Inflammatory macrophage treated with lipopolysaccharide for 4 hours (primary cell): ENCODE data around the gene MLXIPL.
"Not testable (repeated sequence)": the region's sequence is repeated elsewhere in the genome, so short reads cannot be mapped to it uniquely, and the experiment has no call there.

Experiments used
- DNase-seq: peaks from one replicate; pipeline ENCODE4 v3.0.0-alpha.2; 2020

The MLXIPL gene

DNA sequence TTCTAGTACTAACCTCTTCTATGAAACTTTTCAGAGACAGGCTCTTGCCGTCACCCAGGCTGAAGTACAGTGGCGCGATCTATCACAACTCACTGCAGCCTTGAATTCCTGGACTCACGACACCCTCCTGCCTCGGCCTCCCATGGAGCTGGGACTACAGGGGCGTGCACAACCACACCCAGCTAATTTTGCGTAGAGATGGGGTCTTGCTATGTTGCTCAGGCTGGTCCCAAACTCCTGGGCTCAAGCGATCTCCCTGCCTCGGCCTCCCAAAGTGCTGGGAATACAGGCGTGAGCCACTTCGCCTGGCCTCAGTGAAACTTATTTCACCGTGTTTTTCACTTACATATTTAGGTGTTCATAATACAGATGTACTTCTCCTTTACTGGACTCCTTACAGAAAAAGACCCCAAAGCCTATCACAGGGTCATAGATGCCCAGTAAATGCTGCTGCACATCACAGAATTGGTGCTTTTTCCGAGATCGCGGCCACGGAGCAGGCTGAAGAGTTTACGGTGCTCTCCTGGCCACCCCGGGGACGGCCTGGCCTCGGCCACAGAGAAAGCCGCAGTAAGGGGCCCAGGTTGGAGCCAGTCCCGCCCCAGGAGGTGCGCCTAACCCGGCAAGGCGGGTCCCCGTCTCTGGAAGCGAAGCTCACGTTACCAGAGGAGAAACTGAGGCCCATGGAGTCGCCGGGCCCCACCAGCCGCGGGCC lies 46.5 kb downstream of the MLXIPL start:
- no peak for DNase-seq

DNA sequence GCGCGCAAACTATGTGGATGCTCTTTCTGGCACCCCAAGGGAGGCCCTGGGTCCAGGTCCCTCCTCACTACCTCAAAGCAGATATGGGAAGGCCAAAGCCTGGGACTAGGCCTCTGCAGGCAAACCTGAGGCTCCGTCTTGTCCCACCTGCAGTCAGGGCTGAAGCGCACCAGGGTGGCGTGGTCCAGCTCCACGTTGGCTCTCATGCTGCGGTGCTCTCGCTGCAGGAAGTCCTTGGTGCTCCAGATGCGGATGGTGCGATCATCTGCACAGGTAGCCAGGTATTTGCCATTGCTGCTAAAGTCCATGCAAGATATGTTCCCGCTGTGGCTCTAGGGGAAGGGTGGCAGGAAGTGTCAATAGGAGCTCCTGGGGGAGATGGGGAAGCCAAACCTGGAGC lies 50.5 kb downstream of the MLXIPL start:
- DNase-seq, result no peak

DNA sequence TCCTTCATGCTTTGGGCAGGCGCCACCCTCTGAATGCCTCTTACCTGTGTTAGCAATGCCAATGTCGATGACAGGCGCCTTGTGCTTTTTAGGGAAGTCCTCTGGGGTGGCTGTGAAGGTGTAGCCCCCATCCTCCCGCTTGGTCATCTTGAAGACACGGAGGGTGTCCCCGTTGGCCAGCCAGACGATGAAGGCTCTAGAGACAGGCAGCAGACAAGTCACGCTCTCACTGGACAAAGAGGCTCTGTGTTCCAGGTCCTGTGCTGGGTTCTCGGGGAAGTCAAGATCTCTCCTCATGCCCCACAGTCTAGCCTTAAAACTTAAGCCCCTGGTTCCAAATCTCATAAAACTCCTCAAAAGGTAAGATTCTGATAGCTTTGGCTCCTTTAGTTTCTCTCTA lies 51.0 kb downstream of the MLXIPL start:
- no peak for DNase-seq

DNA sequence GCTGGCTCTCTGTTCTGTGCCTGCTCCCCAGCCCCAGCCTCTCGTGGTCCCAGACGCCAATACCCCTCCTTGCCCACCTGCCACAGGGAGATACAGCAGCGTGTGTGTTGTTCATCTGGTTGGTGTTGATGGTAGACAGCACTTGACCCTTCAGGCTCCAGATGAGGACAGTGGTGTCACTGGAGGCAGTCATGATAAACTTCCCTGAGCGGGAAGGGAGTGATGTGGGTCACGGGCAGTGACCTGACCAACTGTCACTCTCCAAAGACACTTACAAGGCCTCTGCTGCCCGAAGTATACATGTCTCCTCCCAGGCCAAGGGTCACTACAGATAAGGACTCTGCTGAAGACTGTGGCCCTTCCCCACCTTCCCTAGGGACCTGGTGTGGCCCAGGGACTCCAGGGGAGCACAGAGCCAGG lies 51.5 kb downstream of the MLXIPL start:
- no peak for DNase-seq

DNA sequence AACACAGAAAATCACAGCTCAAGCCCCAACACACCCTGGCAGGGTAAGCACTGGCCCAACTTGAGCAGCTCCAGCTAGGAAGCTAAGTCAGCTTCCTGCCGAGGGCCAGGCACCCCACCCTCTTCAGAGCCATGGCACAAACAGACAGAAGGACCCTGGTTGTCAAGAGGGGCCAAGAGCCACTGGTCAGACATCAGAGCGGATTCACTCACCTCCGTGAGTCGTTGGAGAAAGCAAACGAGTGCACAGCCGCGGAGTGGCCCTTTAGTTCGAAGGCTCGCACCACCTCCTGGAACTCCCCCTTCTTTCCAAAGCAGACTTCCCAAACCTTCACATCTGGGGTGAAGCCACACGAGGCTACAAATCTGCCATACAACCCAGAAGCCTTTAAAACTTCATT lies 53.3 kb downstream of the MLXIPL start:
- no peak for DNase-seq

DNA sequence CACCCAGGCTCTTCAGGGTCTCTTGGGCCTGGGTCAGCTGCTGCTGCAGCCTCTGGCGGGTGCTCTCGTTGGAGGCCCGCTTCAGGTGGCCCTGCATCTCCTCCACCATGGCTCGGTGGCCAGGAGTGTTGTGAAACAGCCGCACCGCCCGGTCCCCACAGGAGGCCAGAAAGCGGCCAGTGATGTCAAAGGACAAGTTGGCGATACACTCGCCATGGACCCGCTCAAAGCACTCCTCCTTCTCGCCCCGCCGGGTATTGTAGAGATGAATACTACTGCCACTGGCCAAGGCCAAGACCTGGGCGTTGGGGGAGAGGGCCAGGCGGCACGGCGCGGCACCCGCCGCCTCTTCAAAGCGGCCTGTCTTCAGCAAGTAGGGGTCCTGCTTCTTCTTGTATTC lies 53.8 kb downstream of the MLXIPL start:
- DNase-seq, result no peak

DNA sequence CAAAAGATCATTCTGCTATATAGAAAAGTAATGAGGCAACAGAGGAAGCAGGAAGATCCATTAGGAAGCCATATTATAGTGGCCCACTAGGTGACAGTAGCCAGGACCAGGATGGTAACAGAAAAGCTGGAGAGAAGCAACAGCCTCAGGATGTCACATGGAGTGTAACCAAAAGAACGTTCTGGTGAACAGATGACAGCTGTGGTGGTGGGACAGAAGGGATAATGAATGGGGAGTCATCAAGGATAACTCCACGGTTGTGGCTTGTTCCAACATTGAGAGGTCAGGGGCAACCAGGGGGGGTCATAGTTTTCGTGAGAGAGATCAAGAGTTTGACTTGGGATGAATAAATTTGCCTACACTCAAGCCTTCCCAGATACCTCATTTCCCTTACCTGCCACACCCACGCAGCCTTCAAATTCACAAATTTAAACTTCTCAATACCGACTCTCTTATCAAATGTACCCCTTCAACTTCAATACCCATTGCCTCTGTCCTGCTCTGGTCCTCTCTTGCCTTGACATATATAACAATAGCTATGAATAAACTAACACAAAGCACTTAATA lies 55.2 kb downstream of the MLXIPL start:
- DNase-seq, result no peak

DNA sequence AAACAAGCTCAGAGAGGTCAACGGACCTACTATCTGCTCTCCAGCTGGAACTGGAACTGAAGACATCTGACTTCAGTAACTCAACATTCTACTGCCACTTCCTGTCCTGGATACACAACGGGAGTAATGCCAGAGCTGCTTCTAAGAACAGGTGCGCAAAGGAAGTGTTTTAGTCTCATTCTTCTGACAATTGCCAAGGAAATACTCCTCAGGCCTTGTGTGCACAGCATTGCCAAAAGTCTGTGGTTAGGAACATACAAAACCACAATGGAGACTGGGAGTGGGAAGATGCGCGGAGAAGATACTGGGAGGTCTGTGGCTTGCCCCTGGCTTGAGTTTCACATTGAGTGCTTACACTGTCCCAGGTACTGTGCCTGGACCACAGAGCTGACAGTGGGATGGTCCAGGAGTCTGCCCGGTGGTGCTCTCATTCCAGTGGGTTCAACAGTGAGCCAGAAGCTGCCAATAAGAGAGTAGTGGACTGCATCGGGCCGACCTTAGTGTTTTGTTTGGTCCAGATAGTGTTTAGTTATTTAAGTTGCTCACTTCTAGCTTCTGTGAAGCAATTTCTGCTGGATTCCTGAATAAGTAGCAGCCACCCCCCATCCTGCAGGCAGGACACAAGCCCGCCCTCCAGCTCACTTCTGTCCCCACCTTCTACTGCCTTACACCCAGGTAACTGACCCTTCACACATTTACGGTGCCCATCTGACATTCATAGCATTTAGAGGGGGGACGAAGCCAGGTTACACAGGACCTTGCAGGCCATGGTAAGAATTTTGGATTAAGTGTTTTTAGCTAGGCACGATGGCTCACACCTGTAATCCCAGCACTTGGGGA lies 56.3 kb downstream of the MLXIPL start:
- no peak for DNase-seq

DNA sequence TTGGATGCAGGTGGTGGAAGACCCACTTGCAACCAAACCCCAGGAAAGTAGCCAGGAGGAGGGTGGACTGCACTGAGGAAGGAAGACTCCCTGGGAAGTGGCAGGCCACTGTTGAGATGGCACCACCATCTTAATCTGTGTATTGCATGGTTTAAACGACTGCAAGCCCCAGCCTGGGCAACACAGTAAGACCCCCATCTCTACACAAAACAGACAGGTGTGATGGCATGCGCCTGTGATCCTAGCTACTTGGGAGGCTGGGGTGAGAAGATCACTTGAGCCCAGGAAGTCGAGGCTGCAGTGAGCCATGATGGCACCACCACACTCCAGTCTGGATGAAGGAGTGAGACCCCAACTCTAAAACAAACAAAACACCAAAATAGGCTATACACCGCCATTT lies 57.2 kb downstream of the MLXIPL start:
- DNase-seq, result no peak

DNA sequence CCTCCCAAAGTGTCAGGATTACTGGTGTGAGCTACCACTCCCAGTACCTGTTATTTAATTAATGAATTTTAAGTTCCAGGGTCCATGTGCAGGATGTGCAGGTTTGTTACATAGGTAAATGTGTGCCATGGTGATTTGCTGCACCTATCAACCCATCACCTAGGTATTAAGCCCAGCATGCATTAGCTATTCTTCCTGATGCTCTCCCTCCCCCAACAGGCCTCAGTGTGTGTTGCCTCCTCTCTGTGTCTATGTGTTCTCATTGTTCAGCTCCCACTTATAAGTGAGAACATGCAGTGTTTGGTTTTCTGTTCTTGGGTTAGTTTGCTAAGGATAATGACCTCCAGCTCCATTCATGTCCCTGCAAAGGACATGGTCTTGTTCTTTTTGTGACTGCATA lies 57.9 kb downstream of the MLXIPL start:
- not testable (repeated sequence) for DNase-seq

DNA sequence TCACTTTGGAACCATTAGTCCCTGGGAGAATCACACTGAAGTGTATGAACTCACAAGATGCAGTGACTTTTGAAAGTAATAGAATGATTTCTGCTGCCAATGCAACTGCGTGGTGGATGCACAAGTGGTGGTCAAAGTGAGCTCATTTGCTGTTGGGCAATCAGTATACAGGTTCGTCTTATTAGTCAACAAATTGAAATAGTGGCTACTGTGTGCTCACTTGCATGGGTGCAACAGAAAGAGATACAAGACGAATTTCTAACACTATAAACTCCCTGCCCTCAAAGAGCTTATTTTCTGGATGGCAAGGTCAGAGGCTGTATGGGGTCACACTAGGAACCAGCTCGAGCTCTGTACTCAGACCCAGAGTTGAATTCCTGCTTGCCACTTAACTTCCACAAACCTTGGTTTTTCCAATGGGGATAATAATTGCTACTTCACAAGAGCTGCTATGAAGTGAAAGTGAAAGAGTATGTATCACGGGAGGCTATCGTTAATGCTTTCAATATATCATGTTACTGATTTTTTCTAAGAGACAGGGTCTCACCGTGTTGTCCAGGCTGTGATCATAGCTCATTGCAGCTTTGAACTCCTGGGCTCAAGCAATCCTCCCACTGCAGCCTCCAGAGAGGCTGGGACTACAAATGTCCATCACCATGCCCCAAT lies 58.5 kb downstream of the MLXIPL start:
- peak; percentile 60 for DNase-seq

DNA sequence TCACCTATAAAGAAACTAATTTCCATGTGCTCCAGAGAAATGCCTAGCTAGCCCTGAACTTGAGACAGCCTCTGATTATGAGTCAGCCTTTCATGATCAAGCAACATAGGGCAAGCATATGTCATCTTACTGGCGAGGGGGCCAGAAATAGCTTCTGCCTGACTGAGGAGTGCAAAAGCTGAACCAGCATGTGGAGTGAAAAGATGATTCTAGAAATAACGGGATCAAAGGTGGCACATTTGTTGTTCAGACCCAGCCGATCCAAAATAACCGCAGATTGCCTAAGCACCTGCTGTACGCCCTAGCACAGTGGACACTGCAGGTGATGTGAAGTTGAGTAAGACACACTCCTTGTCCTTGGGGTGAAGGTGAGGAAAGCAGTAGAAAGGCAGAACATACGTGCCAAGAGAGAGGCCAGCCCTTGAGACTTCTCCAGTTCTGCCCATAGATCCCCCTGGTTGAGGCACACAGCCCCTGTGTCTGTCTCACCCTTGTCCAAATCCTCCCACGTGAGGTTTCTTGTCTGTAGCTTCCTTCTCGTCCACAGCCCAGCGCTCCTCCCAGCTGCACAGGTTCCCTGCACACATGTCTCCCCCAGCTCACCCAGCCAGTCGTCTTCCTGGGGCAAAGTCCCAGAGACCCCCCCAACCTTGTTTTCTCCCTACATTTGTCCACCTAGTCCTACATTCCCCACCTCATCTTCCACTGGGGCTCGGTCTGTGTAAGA lies 64.0 kb downstream of the MLXIPL start:
- DNase-seq, result peak; percentile 82

DNA sequence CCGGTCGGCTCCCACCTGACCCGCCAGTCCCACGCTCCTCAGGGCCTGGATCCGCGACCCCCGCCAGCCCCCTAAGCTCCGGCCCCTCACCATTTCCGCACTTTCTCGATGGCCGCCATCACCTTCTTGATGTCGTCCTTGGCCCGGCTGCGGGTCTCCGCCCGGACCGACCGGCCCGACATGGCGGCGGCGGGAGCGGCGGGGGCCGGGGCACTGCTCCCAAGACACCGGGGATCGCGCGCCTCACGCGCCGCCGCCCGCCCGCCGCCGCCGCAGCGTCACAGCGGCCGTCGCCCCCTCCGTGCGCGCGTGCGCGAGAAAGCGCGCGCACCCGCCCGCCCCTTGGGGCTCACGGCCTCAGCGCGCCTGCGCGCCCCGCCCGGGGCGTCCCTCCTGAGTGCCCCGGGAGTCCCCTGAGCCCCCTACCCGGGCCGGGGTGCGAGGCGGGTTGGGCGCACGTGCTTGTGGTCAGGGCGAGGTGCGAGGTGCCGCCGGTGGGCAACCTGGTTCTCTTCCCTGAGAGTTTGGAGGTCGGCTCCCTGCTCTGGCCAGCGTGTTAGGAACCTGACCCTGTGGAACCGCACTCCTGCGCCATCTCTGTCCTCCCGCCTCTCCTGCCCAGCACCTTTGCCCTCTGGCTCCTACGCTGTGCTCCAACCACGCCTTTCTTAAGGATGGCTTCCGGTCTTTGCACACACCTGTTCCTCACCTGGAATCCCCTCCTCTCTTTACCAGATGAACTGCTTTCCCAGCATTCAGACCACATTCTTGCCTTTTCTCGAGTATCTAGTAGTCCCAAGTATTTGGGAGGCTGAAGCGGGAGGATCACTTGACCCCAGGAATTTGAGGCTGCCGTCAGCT lies 66.7 kb downstream of the MLXIPL start, which contains the start of gene BCL7B:
BCL7B (minus strand) TSS at position 294 of the 861 bp plus-strand sequence; CDS start at position 182, 112 bp downstream.
- peak; percentile 80 for DNase-seq

DNA sequence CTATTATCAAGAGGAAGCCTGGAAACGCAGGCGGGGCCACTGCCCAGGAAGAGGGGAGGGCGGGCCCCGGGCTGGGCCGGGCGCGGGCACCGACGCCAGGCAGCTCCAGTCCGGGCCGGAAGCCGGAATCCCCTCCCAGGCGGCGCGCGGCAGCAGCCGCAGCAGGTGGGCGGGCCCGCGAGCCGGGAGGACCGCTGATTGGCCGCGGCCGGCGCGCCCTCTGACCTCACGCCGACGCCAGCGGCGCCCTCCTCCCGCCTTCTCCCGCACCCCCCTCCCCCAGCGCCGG lies 67.3 kb downstream of the MLXIPL start:
- DNase-seq, result peak; percentile 97

DNA sequence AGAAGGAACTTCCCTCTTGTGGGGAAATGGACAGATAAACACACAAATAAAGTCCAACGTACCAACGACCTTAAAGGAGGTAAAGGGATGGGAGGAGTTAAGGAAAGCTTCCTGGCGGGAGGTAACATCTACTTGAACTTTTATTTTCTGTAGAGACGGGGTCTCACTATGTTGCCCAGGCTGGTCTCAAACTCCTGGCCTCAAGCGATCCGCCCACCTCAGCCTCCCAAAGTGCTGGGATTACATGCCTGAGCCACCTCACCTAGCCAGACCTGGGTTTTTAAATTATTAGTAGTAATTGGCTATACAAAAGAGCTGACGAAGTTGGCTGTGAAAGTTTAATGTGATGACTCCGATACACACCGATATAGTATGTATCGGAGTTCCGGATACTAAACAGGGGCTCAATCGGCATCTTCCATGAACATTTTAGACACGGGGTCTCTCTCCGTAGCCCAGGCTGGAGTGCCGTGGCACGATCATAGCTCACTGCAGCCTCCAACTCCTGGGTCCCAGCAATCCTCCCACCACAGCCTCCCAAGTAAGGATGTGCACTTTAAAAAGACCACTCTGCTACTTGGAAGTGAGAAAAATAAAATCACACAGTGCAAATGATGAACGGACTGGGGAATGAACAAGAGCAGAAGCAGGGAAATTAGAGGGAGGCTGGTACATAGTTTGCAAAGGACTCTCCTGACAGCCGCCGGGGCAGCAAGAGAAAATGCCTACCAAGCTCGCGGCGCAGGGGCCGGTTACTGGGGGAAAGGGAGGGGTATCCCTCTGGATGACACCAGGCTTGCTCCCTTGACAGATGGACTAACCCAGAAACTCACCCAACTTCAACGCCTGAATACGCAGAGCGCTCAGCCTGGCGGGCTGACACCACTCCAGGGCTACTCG lies 67.9 kb downstream of the MLXIPL start:
- DNase-seq, result no peak

DNA sequence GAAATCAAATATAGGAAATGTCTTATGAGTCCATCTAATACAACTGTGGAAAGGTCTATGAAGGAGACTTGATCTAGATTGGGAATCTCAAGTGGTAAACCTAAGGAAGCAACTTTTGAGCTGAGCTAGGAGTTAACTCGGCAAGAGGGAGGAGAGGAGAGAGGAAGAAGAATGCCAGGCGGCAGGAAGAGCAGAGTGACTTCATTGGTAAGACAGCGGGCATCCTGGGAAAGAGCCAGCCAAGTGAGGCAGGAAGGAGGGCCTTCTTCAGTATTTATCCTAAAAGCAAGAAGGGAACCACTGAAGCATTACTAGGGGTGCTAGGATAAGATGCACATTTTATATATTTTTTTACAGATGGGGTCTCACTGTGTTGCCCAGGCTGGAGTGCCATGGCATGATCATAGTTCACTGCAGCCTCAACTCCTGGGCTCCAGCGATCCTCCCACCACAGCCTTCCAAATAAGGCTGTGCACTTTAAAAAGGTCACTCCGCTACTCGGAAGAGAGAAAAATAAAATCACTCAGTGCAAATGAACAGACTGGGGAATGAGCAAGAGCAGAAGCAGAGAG lies 68.8 kb downstream of the MLXIPL start:
- DNase-seq, result no peak

DNA sequence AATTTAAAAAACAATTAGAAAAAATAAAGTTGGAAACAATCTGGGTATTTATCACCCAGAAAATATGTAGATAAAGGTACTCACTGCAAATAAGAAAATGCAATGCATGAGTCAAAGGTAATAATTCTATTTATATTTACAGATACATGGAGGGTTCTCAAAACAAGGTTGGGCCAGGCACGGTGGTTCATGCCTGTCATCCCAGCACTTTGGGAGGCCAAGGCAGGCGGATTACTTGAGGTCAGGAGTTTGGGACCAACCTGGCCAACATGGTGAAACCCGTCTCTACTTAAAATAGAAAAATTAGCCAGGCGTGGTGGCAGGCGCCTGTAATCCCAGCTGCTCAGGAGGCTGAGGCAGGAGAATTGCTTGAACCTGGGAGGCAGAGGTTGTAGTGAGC lies 74.2 kb downstream of the MLXIPL start:
- not testable (repeated sequence) for DNase-seq

DNA sequence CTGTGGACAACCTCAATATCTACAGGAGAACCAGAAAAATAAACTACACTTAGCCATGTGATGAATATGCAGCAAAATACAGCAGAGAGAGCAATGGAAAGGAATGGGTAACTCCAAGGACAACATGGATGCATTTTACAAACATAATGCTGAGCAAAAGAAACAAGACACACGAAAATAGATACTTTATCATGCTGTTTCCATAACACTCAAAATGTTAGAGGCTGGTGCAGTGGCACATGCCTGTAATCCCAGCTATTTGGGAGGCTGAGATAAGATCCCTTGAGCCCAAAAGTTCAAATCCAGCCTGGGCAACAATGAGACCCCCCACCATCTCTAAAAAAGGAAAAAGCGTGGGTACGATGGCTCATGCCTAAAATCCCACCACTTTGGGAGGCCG lies 75.1 kb downstream of the MLXIPL start:
- DNase-seq, result no peak

DNA sequence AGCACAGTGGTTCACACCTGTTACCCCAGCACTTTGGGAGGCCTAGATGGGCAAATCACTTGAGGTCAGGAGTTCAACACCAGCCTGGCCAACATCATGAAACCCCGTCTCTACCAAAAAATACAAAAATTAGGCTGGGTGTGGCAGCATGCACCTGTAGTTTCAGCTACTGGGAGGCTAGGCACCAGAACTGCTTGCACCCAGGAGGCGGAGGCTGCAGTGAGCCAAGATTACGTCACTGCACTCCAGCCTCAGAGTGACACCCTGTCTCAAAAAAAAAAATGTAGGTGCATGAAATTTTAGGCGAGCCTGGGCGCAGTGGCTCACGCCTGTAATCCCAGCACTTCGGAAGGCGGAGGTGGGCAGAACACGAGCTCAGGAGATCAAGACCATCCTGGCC lies 76.5 kb downstream of the MLXIPL start:
- no peak for DNase-seq

DNA sequence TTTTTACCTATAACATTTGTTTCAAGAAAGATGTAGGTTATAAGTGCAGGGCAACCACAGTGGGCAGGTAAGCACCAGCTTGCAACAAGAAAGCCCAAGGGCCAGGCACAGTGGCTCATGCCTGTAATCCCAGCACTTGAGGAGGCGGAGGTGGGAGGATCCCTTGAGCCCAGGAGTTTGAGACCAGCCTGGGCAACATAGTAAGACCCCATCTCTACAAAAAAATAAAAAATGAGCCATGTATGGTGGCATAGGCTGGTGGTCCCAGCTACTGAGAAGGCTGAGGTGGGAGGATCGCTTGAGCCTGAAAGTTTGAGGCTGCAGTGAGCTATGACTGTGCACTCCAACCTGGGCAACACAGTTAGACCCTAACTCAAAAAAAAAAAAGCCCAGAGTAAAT lies 79.6 kb downstream of the MLXIPL start:
- no peak for DNase-seq
